OCI-LY1 (cell line): Measurements from ENCODE around the gene ALS2.

Source experiments
- EZH2 ChIP-seq: fragments of 200-600 bp; sonication (generic), shearing (Covaris generic); IDR thresholded peaks from 2 replicates; pipeline ENCODE4 v1.8.0; 2017; ENCODE audit warnings: borderline replicate concordance, mixed run types, mild to moderate bottlenecking, antibody characterized with exemption, low read length, moderate library complexity, mixed read lengths
- TF ChIP-seq, protein P1 (sequence below): fragments of 200-600 bp; sonication (generic), shearing (Covaris generic); IDR thresholded peaks from 2 replicates; pipeline ENCODE4 v1.5.1; 2017; ENCODE audit warnings: mild to moderate bottlenecking, antibody characterized with exemption, low read length, moderate library complexity, mixed read lengths

- TF ChIP-seq, protein P1, sequence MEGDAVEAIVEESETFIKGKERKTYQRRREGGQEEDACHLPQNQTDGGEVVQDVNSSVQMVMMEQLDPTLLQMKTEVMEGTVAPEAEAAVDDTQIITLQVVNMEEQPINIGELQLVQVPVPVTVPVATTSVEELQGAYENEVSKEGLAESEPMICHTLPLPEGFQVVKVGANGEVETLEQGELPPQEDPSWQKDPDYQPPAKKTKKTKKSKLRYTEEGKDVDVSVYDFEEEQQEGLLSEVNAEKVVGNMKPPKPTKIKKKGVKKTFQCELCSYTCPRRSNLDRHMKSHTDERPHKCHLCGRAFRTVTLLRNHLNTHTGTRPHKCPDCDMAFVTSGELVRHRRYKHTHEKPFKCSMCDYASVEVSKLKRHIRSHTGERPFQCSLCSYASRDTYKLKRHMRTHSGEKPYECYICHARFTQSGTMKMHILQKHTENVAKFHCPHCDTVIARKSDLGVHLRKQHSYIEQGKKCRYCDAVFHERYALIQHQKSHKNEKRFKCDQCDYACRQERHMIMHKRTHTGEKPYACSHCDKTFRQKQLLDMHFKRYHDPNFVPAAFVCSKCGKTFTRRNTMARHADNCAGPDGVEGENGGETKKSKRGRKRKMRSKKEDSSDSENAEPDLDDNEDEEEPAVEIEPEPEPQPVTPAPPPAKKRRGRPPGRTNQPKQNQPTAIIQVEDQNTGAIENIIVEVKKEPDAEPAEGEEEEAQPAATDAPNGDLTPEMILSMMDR, result no peak
- TF ChIP-seq EZH2, result no peak
Observed at GRCh38 chr2:201675454-201675853, 105.3 kb downstream of the ALS2 start.
